Body of pancreas (tissue), 4 donors: ENCODE data around the gene UFC1.

Experiments used
- CTCF ChIP-seq, 7 experiments: fragments of 450-650 bp in 4 of 7; fragments of 200-600 bp in 3 of 7; sonication (generic) in 3 of 7; IDR thresholded peaks; one replicate each; pipeline ENCODE4 v1.5.1; 2016 to 2019; ENCODE audit warnings: antibody characterized with exemption in 7 of 7
- POLR2A ChIP-seq, 3 donors: fragments of 450-650 bp; IDR thresholded peaks; one replicate each; pipeline ENCODE4 v1.6.1; 2016; ENCODE audit warnings: antibody characterized with exemption in 3 of 3, mild to moderate bottlenecking in 2 of 3

- no peak for TF ChIP-seq CTCF (IDR thresholded peaks at IDR 0.05)
- TF ChIP-seq POLR2A (IDR thresholded peaks at IDR 0.05), result no peak
Observed at GRCh38 chr1:161195171-161195570, 41.4 kb downstream of the UFC1 start.
